ENCODE results near the gene UROC1. TPM values are rescaled to one million over a fixed set of nuclear protein-coding genes. Genes with fewer than 3 reads are reported as not detected.
A peak's percentile ranks its signal among the peaks of the same experiment; 100 is the strongest.

UROC1 gene
- total and polyA plus RNA-seq, 2 of the 13 experiments (the other 11 are each of a cell fraction or from before 2014, with no cell fraction given): 0.71 to 1.3 TPM

GRCh38 chr3:126487151-126487771 is 30.3 kb downstream of the UROC1 start (continued):
- TF ChIP-seq TP53 (CRISPR knock-in tag; conservative IDR thresholded peaks at IDR 0.05): no peak
- TF ChIP-seq TRIM24 (CRISPR knock-in tag; IDR thresholded peaks at IDR 0.05): no peak
- TF ChIP-seq TFDP1 (CRISPR knock-in tag; IDR thresholded peaks at IDR 0.05; ENCODE audit: borderline replicate concordance): peak; percentile 66; the same call in 1 of the 2 replicates
- no peak for TF ChIP-seq NFIC (IDR thresholded peaks at IDR 0.05; ENCODE audit: low read length)
- no peak for TF ChIP-seq KDM1A (CRISPR knock-in tag; IDR thresholded peaks at IDR 0.05)
- no peak for TF ChIP-seq ARID5B (CRISPR knock-in tag; IDR thresholded peaks at IDR 0.05)
- TF ChIP-seq MIXL1 (CRISPR knock-in tag; IDR thresholded peaks at IDR 0.05): 0 out of 2 replicates have a peak, but pooled peaks have one; percentile 69
- TF ChIP-seq ZBTB40 (IDR thresholded peaks at IDR 0.05): no peak
- no peak for TF ChIP-seq ZBTB40 (CRISPR knock-in tag; IDR thresholded peaks at IDR 0.05)
- TF ChIP-seq EZH2 (conservative IDR thresholded peaks at IDR 0.05; ENCODE audit: low read depth, low read length): no peak
- no peak for TF ChIP-seq ZNF354B (CRISPR knock-in tag; IDR thresholded peaks at IDR 0.05)
- no peak for TF ChIP-seq ZBTB38 (CRISPR knock-in tag; IDR thresholded peaks at IDR 0.05)
- peak; percentile 53; the same call in 1 of the 2 replicates for TF ChIP-seq FOXC1 (CRISPR knock-in tag; IDR thresholded peaks at IDR 0.05; ENCODE audit: borderline replicate concordance)
- TF ChIP-seq HES4 (CRISPR knock-in tag; IDR thresholded peaks at IDR 0.05; ENCODE audit: borderline replicate concordance): no peak
- no peak for TF ChIP-seq ZFP37 (CRISPR knock-in tag; IDR thresholded peaks at IDR 0.05; ENCODE audit: borderline replicate concordance)
- no peak for TF ChIP-seq ZNF143 (CRISPR knock-in tag; IDR thresholded peaks at IDR 0.05)
- TF ChIP-seq ZBTB7A (CRISPR knock-in tag; IDR thresholded peaks at IDR 0.05): no peak
